Heart right ventricle (tissue), 16 donors: ENCODE results near the gene AGBL4. TPM values are rescaled to one million over a fixed set of nuclear protein-coding genes. Genes with fewer than 3 reads are reported as not detected.

Source experiments
- ATAC-seq, 8 donors: fragments of 200-7000 bp; cut with Tn5 transposase; one replicate each; pipeline ENCODE4 v1.9.1; 2020; ENCODE audit warnings: mild to moderate bottlenecking in 8 of 8, moderate library complexity in 8 of 8, moderate number of reproducible peaks in 1 of 8
- DNase-seq, 2 donors: peaks; one replicate each; pipeline ENCODE4 v3.0.0-alpha.2; 2020
- H3K27ac ChIP-seq, 10 donors: fragments of 200-600 bp; sonication (generic) in 2 of 10; one replicate each; pipeline versions ENCODE4 v1.5.0 to v1.8.0; 2020 to 2022; ENCODE audit warnings: mild to moderate bottlenecking in 3 of 10
- H3K27me3 ChIP-seq, 7 donors: fragments of 200-600 bp; one replicate each; pipeline ENCODE4 v1.8.0; 2021 to 2022; ENCODE audit warnings: mild to moderate bottlenecking in 2 of 7
- H3K36me3 ChIP-seq, 9 donors: fragments of 200-600 bp; sonication (generic) in 1 of 9; one replicate each; pipeline versions ENCODE4 v1.5.0 to v1.8.0; 2020 to 2022; ENCODE audit warnings: mild to moderate bottlenecking in 2 of 9
- H3K4me1 ChIP-seq, 9 donors: fragments of 200-600 bp; sonication (generic) in 1 of 9; one replicate each; pipeline versions ENCODE4 v1.5.0 to v1.8.0; 2020 to 2022; ENCODE audit warnings: mild to moderate bottlenecking in 4 of 9
- H3K4me3 ChIP-seq, 10 donors: fragments of 200-600 bp; sonication (generic) in 2 of 10; one replicate each; pipeline versions ENCODE4 v1.5.0 to v1.8.0; 2020 to 2022; ENCODE audit warnings: mild to moderate bottlenecking in 7 of 10, moderate library complexity in 2 of 10
- H3K9me3 ChIP-seq, 11 donors: fragments of 200-600 bp in 10 of 11; sonication (generic) in 2 of 11; one replicate each; pipeline versions ENCODE4 v1.5.0 to v1.8.0; 2013 to 2022; ENCODE audit warnings: mild to moderate bottlenecking in 2 of 11, control low read depth in 1 of 11, moderate library complexity in 1 of 11
- WGBS, 2 donors: extraction: QIAGEN DNeasy Blood & Tissue Kit; methylation state at CpG; one replicate each; pipeline ENCODE4 v1.1.7; 2013; ENCODE audit warnings: inconsistent platforms in 1 of 2; 5-methylcytosine and 5-hydroxymethylcytosine counted together
- intact Hi-C, 10 donors: fragments of 100-400 bp; cut with DNase I; formaldehyde crosslinking; loops; one replicate each; pipeline versions ENCODE4 v1.11.1 to v1.14.2; 2022
- polyA plus RNA-seq, 2 donors: library from polyadenylated mRNA; stranded (reverse); fragments of 200-250 nt; gene quantifications; one replicate each; pipeline ENCODE4 v1.2.3, GENCODE V29; 2013
- total RNA-seq, 10 donors: library from RNA; stranded (reverse); fragmentation: NEBNext Ultra II Directional in 3 of 10; extraction: Animal tissue kit (Norgen Biotek cat#: 25700) in 3 of 10; gene quantifications; one replicate each; pipeline versions ENCODE4 v1.2.1 to v1.2.4, GENCODE V29; 2021 to 2023
- TF ChIP-seq, protein P1 (sequence below), 9 donors: fragments of 200-600 bp; sonication (generic) in 2 of 9; IDR thresholded peaks; one replicate each; pipeline versions ENCODE4 v1.5.0 to v1.8.0; 2021 to 2022; ENCODE audit warnings: antibody characterized with exemption in 9 of 9, mild to moderate bottlenecking in 5 of 9, moderate library complexity in 1 of 9
- donor health status: Arrhythmogenic right ventricular cardiomyopathy.
- donor health status: ischemic (EF 13 %, LVEDD 7.1; RV severe dilation, severe dysfunction).
- donor health status: healthy with polysubstance abuse.
- donor health status: DM: no; HTN: yes; CAD: no.
- donor health status: DM: no; HTN: no; CAD: no.
- donor health status: ischemic (EF 25% LVEDD 6.9; RV normal size, moderate dysfunction).
- donor health status: ischemic (EF 25% LVEDD 5.7; RV mildly dilated, moderate dysfunction).
- donor health status: healthy.
- donor health status: DM: yes; HTN: yes; CAD: no.
- donor health status: Ischemic cardiomyopathy.
- donor health status: ischemic (EF 35%, LVEDD 5.7; RV mildly dilated, moderate dysfunction).
- donor health status: nonischemic (EF 11% LVEDD 7.7; RV severe dilation, severe dysfunction).
- donor health status: DM: yes; HTN: yes; CAD: no.
- donor health status: PGD.
- donor health status: ischemic (EF 29% LVEDD 5.4; RV normal size, mild dysfunction).
- donor health status: nonischemic (EF 23%, LVEDD 6.1; RV moderate dilation, normal function).

Gene AGBL4
- total and polyA plus RNA-seq, 12 donors, result 0.04 to 0.93 (median 0.46) TPM; not detected in 2

GRCh38 chr1:48746906-48747305 lies 1276.8 kb downstream of the AGBL4 start:
- H3K36me3 ChIP-seq, result peaks cover 0 to 72% (median 0%) of the 10 kb centered on the region in 9 donors
- H3K27me3 ChIP-seq, result no peaks in the 10 kb centered on the region
- H3K4me1 ChIP-seq, result peaks cover 0 to 3% (median 0%) of the 10 kb centered on the region in 9 donors
- ATAC-seq (no peak), DNase-seq (no peak)
- 85 to 90% methylated on average over 5 of the region's 5 CpGs for WGBS, 2 donors
- H3K9me3 ChIP-seq, result no peaks in the 10 kb centered on the region
- no peak overlapping the region for H3K27ac ChIP-seq
- TF ChIP-seq, protein P1, sequence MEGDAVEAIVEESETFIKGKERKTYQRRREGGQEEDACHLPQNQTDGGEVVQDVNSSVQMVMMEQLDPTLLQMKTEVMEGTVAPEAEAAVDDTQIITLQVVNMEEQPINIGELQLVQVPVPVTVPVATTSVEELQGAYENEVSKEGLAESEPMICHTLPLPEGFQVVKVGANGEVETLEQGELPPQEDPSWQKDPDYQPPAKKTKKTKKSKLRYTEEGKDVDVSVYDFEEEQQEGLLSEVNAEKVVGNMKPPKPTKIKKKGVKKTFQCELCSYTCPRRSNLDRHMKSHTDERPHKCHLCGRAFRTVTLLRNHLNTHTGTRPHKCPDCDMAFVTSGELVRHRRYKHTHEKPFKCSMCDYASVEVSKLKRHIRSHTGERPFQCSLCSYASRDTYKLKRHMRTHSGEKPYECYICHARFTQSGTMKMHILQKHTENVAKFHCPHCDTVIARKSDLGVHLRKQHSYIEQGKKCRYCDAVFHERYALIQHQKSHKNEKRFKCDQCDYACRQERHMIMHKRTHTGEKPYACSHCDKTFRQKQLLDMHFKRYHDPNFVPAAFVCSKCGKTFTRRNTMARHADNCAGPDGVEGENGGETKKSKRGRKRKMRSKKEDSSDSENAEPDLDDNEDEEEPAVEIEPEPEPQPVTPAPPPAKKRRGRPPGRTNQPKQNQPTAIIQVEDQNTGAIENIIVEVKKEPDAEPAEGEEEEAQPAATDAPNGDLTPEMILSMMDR (IDR thresholded peaks at IDR 0.05), result no peak
- H3K4me3 ChIP-seq, result no peak overlapping the region
- intact Hi-C loops, result no loop called here

- no peak overlapping the region for H3K27ac ChIP-seq
- TF ChIP-seq, protein P1 (IDR thresholded peaks at IDR 0.05), result no peak
- no peaks in the 10 kb centered on the region for H3K9me3 ChIP-seq
- H3K27me3 ChIP-seq, result no peaks in the 10 kb centered on the region
- ATAC-seq (no peak), DNase-seq (no peak)
- intact Hi-C loops, result no loop called here
- 95 to 97% methylated on average over 2 of the region's 2 CpGs for WGBS, 2 donors
- peaks cover 0 to 76% (median 3%) of the 10 kb centered on the region in 9 donors for H3K36me3 ChIP-seq
- H3K4me3 ChIP-seq, result no peak overlapping the region
- no peaks in the 10 kb centered on the region for H3K4me1 ChIP-seq
Observed at GRCh38 chr1:48744032-48744431, 1279.7 kb downstream of the AGBL4 start.

DNA sequence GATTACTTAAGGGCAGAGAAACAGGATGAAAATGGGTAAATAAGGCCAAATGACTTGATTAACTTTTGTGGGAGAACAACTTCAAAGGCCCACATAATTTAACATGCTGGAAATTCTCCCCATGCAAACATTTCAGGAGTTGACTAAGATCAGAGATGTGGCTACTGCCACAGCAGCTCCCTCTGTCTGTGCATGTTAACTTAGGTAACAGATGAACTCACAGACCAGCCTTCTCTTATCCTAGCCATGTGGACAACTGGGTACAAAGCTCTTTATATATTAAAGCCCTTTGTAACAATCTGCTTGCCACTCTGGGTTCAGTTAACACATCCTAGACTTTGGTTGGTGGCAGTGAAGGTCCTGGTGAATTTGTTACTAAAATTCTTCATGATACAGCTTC lies 1280.3 kb downstream of the AGBL4 start:
- DNase-seq (no peak), ATAC-seq (no peak)
- TF ChIP-seq, protein P1 (IDR thresholded peaks at IDR 0.05), result no peak
- H3K36me3 ChIP-seq, result peaks cover 0 to 75% (median 3%) of the 10 kb centered on the region in 9 donors
- no peak overlapping the region for H3K4me3 ChIP-seq
- no peaks in the 10 kb centered on the region for H3K4me1 ChIP-seq
- no peak overlapping the region for H3K27ac ChIP-seq
- no peaks in the 10 kb centered on the region for H3K27me3 ChIP-seq
- no peaks in the 10 kb centered on the region for H3K9me3 ChIP-seq
- intact Hi-C loops, result no loop called here

- no peak overlapping the region for H3K27ac ChIP-seq
- no peak for ATAC-seq
- intact Hi-C loops, result no loop called here
- H3K36me3 ChIP-seq, result peaks cover 0 to 77% (median 4%) of the 10 kb centered on the region in 9 donors
- DNase-seq, result no peak
- no peaks in the 10 kb centered on the region for H3K27me3 ChIP-seq
- TF ChIP-seq, protein P1 (IDR thresholded peaks at IDR 0.05), result no peak
- no peaks in the 10 kb centered on the region for H3K4me1 ChIP-seq
- H3K4me3 ChIP-seq, result no peak overlapping the region
- no peaks in the 10 kb centered on the region for H3K9me3 ChIP-seq
- 85 to 88% methylated on average over 7 of the region's 7 CpGs for whole genome bisulfite sequencing, 2 donors
Observed at GRCh38 chr1:48741380-48741779, 1282.4 kb downstream of the AGBL4 start.
